Esophagus squamous epithelium (tissue), 5 donors: ENCODE measurements around the gene LGI4. TPM values are rescaled to one million over a fixed set of nuclear protein-coding genes. Genes with fewer than 3 reads are reported as not detected.

Experiments
- DNase-seq: peaks from one replicate; lab custom pipeline; 2025; lab: John Stamatoyannopoulos, UW
- H3K27ac ChIP-seq, 4 donors: fragments of 200-600 bp; sonication (generic); one replicate each; pipeline ENCODE4 v1.5.1; 2016 to 2019; ENCODE audit warnings: mild to moderate bottlenecking in 1 of 4
- H3K27me3 ChIP-seq, 4 donors: fragments of 200-600 bp; sonication (generic); 1 replicate in 3 of 4; 2 replicates in 1 of 4; pipeline versions ENCODE4 v1.5.1 to v1.6.0; 2017 to 2021; ENCODE audit warnings: antibody characterized with exemption in 1 of 4
- H3K36me3 ChIP-seq, 3 donors: fragments of 200-600 bp; sonication (generic); one replicate each; pipeline ENCODE4 v1.5.1; 2016 to 2019
- H3K4me1 ChIP-seq, 3 donors: fragments of 200-600 bp; sonication (generic); one replicate each; pipeline ENCODE4 v1.5.1; 2017 to 2019
- H3K4me3 ChIP-seq, 4 donors: fragments of 200-600 bp; sonication (generic); 1 replicate in 3 of 4; 2 replicates in 1 of 4; pipeline ENCODE4 v1.5.1; 2016 to 2019; ENCODE audit warnings: mild to moderate bottlenecking in 2 of 4, moderate library complexity in 1 of 4
- H3K9me3 ChIP-seq, 3 donors: fragments of 200-600 bp; sonication (generic); one replicate each; pipeline ENCODE4 v1.5.1; 2016 to 2019
- POLR2A ChIP-seq, 4 donors: fragments of 450-650 bp; IDR thresholded peaks; one replicate each; pipeline ENCODE4 v1.6.1; 2017; ENCODE audit warnings: antibody characterized with exemption in 4 of 4, mild to moderate bottlenecking in 4 of 4, moderate library complexity in 3 of 4
- WGBS, 2 donors: methylation state at CpG; one replicate each; pipeline ENCODE4 v1.1.5; 2018; 5-methylcytosine and 5-hydroxymethylcytosine counted together
- intact Hi-C: fragments of 100-400 bp; cut with DNase I; formaldehyde crosslinking; loops from one replicate; pipeline ENCODE4 v1.15.0; 2022
- total RNA-seq, 4 donors: library from RNA; depleted of rRNA; stranded (reverse); fragments of >200 nt; gene quantifications; one replicate each; pipeline ENCODE4 v1.1.0, GENCODE V29; 2016
- TF ChIP-seq, protein P1 (sequence below), 6 experiments: fragments of 450-650 bp in 4 of 6; fragments of 200-600 bp in 2 of 6; sonication (generic) in 2 of 6; IDR thresholded peaks; one replicate each; pipeline ENCODE4 v1.5.1; 2016 to 2019; ENCODE audit warnings: antibody characterized with exemption in 6 of 6, mild to moderate bottlenecking in 4 of 6, moderate library complexity in 4 of 6
- donor health status: DM: yes; HTN: yes; CAD: no.

Gene LGI4
- total RNA-seq, 4 donors from 2014 or later, result 1.3 to 8.2 (median 1.6) TPM

DNA sequence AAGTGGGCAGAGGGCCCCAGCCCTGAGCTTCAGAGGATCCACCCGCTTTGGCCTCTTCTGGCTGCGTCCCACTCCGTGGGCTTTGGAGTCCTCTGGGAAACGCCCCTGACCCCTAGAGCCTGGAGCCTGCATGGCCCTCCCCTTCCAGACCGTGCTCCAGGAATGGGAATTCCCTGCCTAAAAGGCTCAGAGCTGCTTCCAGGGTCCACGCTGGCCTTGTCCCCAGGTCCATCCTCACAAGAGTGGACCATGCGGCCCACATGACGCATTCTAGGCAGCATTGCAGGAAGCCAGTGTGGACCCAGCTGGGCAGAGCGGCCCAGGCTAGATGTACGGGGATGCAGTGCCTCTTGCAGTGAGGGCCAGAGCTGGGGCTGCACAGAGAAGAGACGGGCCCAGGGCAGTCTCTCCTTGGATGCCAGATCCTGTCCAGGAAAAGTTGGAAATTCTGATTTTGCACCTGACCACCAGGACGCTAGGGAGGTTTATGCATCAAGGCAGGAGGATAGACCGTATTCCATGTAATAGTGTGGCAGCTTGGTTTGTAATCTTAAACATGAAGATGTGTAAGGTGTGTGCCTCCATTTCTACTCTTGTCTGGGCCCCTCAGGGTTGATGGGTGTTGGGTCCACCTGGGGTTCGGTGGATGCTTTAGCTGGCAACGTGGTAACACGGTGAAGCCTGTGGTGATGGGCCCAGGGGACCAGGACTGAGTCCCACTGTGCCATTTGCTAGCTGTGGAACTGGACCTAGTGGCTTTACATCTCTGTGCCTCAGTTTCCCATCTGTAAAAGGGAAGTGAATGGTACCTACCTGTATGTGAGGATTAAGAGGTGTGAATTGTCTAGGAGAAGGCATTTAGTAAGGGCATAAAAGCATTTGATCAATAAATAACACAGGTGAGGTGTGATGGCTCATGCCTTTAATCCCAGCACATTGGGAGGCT lies 34.0 kb downstream of the LGI4 start:
- intact Hi-C loops, result no loop called here
- peaks cover 10 to 33% (median 11%) of the 10 kb centered on the region in 3 donors for H3K4me1 ChIP-seq
- DNase-seq, result no peak
- WGBS, 2 donors, result 81 to 84% methylated on average over 6 to 9 of the region's 16 CpGs
- H3K27ac ChIP-seq, result no peak overlapping the region
- H3K27me3 ChIP-seq, result no peaks in the 10 kb centered on the region
- no peak overlapping the region for H3K4me3 ChIP-seq
- H3K9me3 ChIP-seq, result no peaks in the 10 kb centered on the region
- H3K36me3 ChIP-seq, result no peaks in the 10 kb centered on the region
- TF ChIP-seq, protein P1, sequence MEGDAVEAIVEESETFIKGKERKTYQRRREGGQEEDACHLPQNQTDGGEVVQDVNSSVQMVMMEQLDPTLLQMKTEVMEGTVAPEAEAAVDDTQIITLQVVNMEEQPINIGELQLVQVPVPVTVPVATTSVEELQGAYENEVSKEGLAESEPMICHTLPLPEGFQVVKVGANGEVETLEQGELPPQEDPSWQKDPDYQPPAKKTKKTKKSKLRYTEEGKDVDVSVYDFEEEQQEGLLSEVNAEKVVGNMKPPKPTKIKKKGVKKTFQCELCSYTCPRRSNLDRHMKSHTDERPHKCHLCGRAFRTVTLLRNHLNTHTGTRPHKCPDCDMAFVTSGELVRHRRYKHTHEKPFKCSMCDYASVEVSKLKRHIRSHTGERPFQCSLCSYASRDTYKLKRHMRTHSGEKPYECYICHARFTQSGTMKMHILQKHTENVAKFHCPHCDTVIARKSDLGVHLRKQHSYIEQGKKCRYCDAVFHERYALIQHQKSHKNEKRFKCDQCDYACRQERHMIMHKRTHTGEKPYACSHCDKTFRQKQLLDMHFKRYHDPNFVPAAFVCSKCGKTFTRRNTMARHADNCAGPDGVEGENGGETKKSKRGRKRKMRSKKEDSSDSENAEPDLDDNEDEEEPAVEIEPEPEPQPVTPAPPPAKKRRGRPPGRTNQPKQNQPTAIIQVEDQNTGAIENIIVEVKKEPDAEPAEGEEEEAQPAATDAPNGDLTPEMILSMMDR (IDR thresholded peaks at IDR 0.05), result no peak
- no peak for TF ChIP-seq POLR2A (IDR thresholded peaks at IDR 0.05)

DNA sequence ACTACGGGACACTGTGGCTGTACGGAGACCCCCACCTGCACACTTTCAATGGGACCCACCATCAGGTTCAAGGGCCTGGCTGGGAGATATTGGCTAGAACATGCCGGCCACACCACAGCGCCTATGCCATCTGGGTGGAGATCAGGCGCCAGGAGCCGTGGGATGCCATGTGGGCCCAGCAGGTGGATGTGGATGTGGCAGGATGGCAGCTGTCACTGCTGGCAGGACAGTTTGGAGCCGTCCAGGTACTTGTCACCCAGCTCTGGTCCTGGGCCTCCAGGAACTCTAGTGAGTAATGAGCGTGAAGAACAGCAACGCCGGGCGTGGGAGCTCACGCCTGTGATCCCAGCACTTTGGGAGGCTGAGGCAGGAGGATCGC lies 35.0 kb downstream of the LGI4 start:
- no peak overlapping the region for H3K27ac ChIP-seq
- no peaks in the 10 kb centered on the region for H3K27me3 ChIP-seq
- H3K4me3 ChIP-seq, result no peak overlapping the region
- H3K4me1 ChIP-seq, result peaks cover 12 to 43% (median 14%) of the 10 kb centered on the region in 3 donors
- TF ChIP-seq, protein P1 (IDR thresholded peaks at IDR 0.05), result no peak
- no peak for TF ChIP-seq POLR2A (IDR thresholded peaks at IDR 0.05)
- intact Hi-C loops, result no loop called here
- DNase-seq, result no peak
- no peaks in the 10 kb centered on the region for H3K9me3 ChIP-seq
- WGBS, 2 donors, result 87 to 95% methylated on average over 3 to 11 of the region's 13 CpGs
- no peaks in the 10 kb centered on the region for H3K36me3 ChIP-seq

DNA sequence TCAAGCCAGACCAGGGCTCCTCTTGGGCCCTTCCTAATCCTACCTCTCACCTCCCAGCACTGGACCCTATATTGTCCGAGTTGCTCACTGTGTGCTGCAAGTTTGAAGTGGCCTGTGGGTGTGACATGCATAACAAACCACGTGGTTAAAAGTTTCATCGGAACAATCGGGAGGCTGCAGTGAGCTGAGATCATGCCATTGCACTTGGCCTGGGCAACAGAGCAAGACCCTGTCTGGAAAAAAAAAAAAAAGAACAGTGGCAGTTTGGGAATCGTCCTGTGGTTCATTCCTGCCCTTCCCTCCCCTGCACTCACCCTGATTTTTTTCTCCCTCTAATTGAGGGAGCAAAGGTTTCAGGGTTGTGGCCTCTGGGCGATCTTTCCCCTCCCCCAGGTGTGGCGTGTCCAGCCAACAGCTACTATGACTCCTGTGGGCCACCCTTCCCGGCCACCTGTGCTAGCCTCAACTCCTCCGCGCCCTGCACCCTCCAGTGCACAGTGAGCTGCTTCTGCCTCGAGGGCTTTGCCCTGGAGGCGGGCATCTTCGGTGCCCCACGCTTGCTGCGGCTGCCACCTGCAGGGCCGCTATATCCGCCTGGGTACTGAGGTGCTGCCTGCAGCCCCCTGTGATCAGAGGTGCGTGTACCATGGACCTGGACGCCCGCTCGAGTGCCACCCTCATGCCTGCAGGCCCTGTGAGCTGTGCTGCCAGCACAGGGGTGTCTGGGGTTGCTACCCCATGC lies 35.5 kb downstream of the LGI4 start:
- H3K27me3 ChIP-seq, result no peaks in the 10 kb centered on the region
- H3K9me3 ChIP-seq, result no peaks in the 10 kb centered on the region
- no peaks in the 10 kb centered on the region for H3K36me3 ChIP-seq
- 70 to 83% methylated on average over 9 to 13 of the region's 21 CpGs for WGBS, 2 donors
- H3K4me1 ChIP-seq, result peaks cover 12 to 47% (median 14%) of the 10 kb centered on the region in 3 donors
- TF ChIP-seq, protein P1 (IDR thresholded peaks at IDR 0.05), result no peak
- TF ChIP-seq POLR2A (IDR thresholded peaks at IDR 0.05), result no peak
- peak overlapping the region in 3 of 4 donors; percentile 67 to 73 (median 69) for H3K27ac ChIP-seq
- no peak overlapping the region for H3K4me3 ChIP-seq
- intact Hi-C loops, result no loop called here
- DNase-seq, result no peak

DNA sequence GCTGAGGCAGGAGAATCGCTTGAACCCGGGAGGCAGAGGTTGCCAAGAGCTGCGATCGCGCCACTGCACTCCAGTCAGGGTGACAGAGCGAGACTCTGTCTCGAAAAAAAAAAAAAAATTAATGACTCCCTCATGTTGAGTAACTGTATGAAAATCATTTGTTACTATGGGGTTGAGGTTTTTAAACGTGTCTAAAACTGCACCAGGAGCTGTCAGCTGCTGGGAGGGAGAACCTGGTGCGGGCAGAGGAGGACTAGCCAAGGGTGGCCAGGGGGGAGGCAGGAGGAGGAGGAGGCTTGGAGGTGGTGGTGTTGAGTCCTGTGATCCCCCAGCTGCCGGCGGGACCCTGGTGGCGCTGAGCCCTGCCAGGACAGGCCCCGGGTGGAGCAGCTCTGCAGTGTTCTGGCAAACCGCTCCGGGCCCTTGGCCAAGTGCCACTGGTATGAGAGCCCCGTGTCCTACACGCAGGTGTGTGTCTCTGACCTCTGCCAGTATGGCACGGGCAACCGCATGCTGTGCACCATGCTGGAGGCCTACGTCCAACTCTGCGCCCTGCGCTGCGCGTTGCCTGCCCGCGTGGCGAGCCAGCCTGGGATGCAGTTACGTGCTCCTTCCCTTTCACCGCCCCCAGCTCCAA lies 36.3 kb downstream of the LGI4 start:
- Histone ChIP-seq H3K4me1 (peaks cover 12 to 53% (median 14%) of the 10 kb centered on the region in 3 donors), H3K27ac (peak overlapping the region; percentile 66 to 73 (median 68)), H3K27me3 (no peaks in the 10 kb centered on the region), H3K36me3 (no peaks in the 10 kb centered on the region), H3K9me3 (no peaks in the 10 kb centered on the region), H3K4me3 (no peak overlapping the region)
- WGBS, 2 donors, result 33 to 48% methylated on average over 13 to 22 of the region's 29 CpGs
- intact Hi-C loops, result no loop called here
- no peak for TF ChIP-seq POLR2A (IDR thresholded peaks at IDR 0.05)
- TF ChIP-seq, protein P1 (IDR thresholded peaks at IDR 0.05), result no peak
- DNase-seq, result no peak
